Measurements from ENCODE around the gene ZNF618. TPM values are rescaled to one million over a fixed set of nuclear protein-coding genes. Genes with fewer than 3 reads are reported as not detected.

ZNF618 gene
- total and polyA plus RNA-seq, 2 experiments from 2014 or later = 12.1 to 22.1 TPM

DNA sequence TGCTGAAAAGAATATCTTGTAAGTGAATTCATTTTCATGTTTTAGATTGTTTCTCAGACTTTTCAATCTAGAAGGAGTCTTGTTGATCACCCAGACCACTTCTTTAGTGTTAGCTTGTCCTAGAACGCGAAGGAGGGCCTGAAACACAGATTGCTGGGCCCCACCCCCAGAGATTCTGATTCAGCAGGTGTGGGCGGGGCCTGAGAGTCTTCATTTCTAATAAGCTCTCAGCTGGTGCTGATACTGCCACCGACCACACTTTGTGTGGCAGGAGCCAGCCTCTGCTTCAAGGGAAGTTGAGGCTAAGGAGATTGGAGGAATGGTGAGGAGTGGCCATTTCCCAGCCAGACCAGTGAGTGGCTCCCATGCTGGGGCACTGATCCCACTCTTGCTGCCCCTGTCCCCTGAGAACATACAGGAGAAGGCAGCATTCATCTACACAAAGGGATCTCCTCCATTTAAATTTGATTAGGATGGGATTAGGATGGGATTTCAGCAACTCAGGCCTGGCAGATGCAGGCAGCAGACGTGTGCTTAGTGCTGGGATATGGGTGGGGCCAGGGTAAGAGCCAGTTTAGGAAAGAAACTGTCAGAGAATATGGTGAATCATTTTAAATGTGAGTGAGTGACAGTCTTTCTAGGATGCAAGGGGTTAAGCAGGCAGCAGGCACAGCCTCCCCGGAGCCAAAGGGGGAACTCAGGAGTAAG is 35.9 kb downstream of the ZNF618 start:
- H3K9me2 ChIP-seq (ENCODE audit: insufficient read depth) = no peaks in the 10 kb centered on the region
- H3K79me2 ChIP-seq (replicated peaks; ENCODE audit: insufficient read depth) = peaks cover 58% of the 10 kb centered on the region
- no peak overlapping the region for H3K4me2 ChIP-seq
- no peak overlapping the region for H3K4me3 ChIP-seq
- Mint-ChIP-seq H3K27ac (no peak overlapping the region), H3K9me3 (no peaks in the 10 kb centered on the region; the same call in 2 of the 3 replicates), H3K36me3 (ENCODE audit: low read depth) (no peaks in the 10 kb centered on the region), H3K4me3 (no peak overlapping the region), H3K27me3 (ENCODE audit: insufficient read depth, low read depth, poor library complexity) (peaks cover 2% of the 10 kb centered on the region), H3K4me1 (peaks cover 32% of the 10 kb centered on the region)
- DNase-seq (ENCODE audit: low spot score) (no peak), ATAC-seq (peak; percentile 44)
- no peak overlapping the region for H3K27ac ChIP-seq (ENCODE audit: low read depth)
- TF ChIP-seq, protein P1, sequence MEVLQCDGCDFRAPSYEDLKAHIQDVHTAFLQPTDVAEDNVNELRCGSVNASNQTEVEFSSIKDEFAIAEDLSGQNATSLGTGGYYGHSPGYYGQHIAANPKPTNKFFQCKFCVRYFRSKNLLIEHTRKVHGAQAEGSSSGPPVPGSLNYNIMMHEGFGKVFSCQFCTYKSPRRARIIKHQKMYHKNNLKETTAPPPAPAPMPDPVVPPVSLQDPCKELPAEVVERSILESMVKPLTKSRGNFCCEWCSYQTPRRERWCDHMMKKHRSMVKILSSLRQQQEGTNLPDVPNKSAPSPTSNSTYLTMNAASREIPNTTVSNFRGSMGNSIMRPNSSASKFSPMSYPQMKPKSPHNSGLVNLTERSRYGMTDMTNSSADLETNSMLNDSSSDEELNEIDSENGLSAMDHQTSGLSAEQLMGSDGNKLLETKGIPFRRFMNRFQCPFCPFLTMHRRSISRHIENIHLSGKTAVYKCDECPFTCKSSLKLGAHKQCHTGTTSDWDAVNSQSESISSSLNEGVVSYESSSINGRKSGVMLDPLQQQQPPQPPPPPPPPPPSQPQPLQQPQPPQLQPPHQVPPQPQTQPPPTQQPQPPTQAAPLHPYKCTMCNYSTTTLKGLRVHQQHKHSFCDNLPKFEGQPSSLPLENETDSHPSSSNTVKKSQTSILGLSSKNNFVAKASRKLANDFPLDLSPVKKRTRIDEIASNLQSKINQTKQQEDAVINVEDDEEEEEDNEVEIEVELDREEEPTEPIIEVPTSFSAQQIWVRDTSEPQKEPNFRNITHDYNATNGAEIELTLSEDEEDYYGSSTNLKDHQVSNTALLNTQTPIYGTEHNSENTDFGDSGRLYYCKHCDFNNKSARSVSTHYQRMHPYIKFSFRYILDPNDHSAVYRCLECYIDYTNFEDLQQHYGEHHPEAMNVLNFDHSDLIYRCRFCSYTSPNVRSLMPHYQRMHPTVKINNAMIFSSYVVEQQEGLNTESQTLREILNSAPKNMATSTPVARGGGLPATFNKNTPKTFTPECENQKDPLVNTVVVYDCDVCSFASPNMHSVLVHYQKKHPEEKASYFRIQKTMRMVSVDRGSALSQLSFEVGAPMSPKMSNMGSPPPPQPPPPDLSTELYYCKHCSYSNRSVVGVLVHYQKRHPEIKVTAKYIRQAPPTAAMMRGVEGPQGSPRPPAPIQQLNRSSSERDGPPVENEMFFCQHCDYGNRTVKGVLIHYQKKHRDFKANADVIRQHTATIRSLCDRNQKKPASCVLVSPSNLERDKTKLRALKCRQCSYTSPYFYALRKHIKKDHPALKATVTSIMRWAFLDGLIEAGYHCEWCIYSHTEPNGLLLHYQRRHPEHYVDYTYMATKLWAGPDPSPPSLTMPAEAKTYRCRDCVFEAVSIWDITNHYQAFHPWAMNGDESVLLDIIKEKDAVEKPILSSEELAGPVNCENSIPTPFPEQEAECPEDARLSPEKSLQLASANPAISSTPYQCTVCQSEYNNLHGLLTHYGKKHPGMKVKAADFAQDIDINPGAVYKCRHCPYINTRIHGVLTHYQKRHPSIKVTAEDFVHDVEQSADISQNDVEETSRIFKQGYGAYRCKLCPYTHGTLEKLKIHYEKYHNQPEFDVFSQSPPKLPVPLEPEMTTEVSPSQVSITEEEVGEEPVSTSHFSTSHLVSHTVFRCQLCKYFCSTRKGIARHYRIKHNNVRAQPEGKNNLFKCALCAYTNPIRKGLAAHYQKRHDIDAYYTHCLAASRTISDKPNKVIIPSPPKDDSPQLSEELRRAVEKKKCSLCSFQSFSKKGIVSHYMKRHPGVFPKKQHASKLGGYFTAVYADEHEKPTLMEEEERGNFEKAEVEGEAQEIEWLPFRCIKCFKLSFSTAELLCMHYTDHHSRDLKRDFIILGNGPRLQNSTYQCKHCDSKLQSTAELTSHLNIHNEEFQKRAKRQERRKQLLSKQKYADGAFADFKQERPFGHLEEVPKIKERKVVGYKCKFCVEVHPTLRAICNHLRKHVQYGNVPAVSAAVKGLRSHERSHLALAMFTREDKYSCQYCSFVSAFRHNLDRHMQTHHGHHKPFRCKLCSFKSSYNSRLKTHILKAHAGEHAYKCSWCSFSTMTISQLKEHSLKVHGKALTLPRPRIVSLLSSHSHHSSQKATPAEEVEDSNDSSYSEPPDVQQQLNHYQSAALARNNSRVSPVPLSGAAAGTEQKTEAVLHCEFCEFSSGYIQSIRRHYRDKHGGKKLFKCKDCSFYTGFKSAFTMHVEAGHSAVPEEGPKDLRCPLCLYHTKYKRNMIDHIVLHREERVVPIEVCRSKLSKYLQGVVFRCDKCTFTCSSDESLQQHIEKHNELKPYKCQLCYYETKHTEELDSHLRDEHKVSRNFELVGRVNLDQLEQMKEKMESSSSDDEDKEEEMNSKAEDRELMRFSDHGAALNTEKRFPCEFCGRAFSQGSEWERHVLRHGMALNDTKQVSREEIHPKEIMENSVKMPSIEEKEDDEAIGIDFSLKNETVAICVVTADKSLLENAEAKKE (CRISPR knock-in tag; IDR thresholded peaks at IDR 0.05) = 0 out of 2 replicates have a peak, but pooled peaks have one; percentile 4
- no peak for TF ChIP-seq STAT1 (IDR thresholded peaks at IDR 0.05; ENCODE audit: unreplicated experiment)
- peaks cover 21% of the 10 kb centered on the region; the same call in 1 of the 2 replicates for H4K20me1 ChIP-seq (replicated peaks; ENCODE audit: insufficient read depth)
- H3K36me3 ChIP-seq (ENCODE audit: insufficient read depth) = no peaks in the 10 kb centered on the region
- H3K27me3 ChIP-seq (ENCODE audit: insufficient read depth) = no peaks in the 10 kb centered on the region
- H2AFZ ChIP-seq = no peak overlapping the region
- no peaks in the 10 kb centered on the region for H3F3A ChIP-seq (replicated peaks; ENCODE audit: low read depth)
- H3K4me1 ChIP-seq (ENCODE audit: insufficient read depth) = peaks cover 9% of the 10 kb centered on the region; the same call in 1 of the 2 replicates

DNA sequence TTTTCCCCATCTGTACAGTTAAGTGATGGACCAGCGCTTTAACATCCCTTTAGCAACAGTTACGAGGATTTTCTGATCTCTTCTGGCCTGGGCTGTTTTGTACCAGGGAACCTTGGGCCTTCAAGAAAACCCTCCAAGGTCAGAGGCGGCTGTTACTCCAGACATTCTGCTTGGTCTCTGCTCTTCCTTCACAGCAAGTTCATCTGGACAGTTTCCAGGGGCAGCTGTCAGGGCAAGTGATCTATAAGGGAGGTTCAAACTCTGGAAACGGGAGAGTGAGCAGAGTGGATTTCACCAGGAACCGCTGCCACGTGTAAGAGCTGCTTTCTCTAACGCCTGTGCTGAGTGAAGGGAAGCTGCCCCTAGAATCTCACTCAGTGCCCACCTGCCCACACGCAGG is 36.7 kb downstream of the ZNF618 start:
- Histone ChIP-seq H3K79me2 (replicated peaks; ENCODE audit: insufficient read depth) (peaks cover 56% of the 10 kb centered on the region), H3K27me3 (ENCODE audit: insufficient read depth) (no peaks in the 10 kb centered on the region), H2AFZ (no peak overlapping the region), H3K27ac (ENCODE audit: low read depth) (no peak overlapping the region), H3K36me3 (ENCODE audit: insufficient read depth) (no peaks in the 10 kb centered on the region), H3K4me1 (ENCODE audit: insufficient read depth) (peaks cover 9% of the 10 kb centered on the region; the same call in 1 of the 2 replicates), H3K4me3 (no peak overlapping the region), H3K4me2 (no peak overlapping the region), H4K20me1 (replicated peaks; ENCODE audit: insufficient read depth) (peaks cover 21% of the 10 kb centered on the region; the same call in 1 of the 2 replicates), H3F3A (replicated peaks; ENCODE audit: low read depth) (no peaks in the 10 kb centered on the region), H3K9me2 (ENCODE audit: insufficient read depth) (no peaks in the 10 kb centered on the region)
- ATAC-seq (no peak), DNase-seq (ENCODE audit: low spot score) (no peak)
- no peaks in the 10 kb centered on the region; the same call in 2 of the 3 replicates for H3K9me3 Mint-ChIP-seq
- peaks cover 25% of the 10 kb centered on the region for H3K4me1 Mint-ChIP-seq
- H3K36me3 Mint-ChIP-seq (ENCODE audit: low read depth) = no peaks in the 10 kb centered on the region
- no peak overlapping the region for H3K27ac Mint-ChIP-seq
- peaks cover 2% of the 10 kb centered on the region for H3K27me3 Mint-ChIP-seq (ENCODE audit: insufficient read depth, low read depth, poor library complexity)
- no peak overlapping the region for H3K4me3 Mint-ChIP-seq
- TF ChIP-seq ZNF114 (CRISPR knock-in tag; IDR thresholded peaks at IDR 0.05) = no peak
- TF ChIP-seq JUNB (IDR thresholded peaks at IDR 0.05; ENCODE audit: unreplicated experiment) = no peak
- TF ChIP-seq, protein P2, sequence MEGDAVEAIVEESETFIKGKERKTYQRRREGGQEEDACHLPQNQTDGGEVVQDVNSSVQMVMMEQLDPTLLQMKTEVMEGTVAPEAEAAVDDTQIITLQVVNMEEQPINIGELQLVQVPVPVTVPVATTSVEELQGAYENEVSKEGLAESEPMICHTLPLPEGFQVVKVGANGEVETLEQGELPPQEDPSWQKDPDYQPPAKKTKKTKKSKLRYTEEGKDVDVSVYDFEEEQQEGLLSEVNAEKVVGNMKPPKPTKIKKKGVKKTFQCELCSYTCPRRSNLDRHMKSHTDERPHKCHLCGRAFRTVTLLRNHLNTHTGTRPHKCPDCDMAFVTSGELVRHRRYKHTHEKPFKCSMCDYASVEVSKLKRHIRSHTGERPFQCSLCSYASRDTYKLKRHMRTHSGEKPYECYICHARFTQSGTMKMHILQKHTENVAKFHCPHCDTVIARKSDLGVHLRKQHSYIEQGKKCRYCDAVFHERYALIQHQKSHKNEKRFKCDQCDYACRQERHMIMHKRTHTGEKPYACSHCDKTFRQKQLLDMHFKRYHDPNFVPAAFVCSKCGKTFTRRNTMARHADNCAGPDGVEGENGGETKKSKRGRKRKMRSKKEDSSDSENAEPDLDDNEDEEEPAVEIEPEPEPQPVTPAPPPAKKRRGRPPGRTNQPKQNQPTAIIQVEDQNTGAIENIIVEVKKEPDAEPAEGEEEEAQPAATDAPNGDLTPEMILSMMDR (conservative IDR thresholded peaks at IDR 0.05; ENCODE audit: low read depth in 2 of 2) = no peak
- TF ChIP-seq STAT1 (IDR thresholded peaks at IDR 0.05; ENCODE audit: unreplicated experiment) = no peak
- TF ChIP-seq, protein P3, sequence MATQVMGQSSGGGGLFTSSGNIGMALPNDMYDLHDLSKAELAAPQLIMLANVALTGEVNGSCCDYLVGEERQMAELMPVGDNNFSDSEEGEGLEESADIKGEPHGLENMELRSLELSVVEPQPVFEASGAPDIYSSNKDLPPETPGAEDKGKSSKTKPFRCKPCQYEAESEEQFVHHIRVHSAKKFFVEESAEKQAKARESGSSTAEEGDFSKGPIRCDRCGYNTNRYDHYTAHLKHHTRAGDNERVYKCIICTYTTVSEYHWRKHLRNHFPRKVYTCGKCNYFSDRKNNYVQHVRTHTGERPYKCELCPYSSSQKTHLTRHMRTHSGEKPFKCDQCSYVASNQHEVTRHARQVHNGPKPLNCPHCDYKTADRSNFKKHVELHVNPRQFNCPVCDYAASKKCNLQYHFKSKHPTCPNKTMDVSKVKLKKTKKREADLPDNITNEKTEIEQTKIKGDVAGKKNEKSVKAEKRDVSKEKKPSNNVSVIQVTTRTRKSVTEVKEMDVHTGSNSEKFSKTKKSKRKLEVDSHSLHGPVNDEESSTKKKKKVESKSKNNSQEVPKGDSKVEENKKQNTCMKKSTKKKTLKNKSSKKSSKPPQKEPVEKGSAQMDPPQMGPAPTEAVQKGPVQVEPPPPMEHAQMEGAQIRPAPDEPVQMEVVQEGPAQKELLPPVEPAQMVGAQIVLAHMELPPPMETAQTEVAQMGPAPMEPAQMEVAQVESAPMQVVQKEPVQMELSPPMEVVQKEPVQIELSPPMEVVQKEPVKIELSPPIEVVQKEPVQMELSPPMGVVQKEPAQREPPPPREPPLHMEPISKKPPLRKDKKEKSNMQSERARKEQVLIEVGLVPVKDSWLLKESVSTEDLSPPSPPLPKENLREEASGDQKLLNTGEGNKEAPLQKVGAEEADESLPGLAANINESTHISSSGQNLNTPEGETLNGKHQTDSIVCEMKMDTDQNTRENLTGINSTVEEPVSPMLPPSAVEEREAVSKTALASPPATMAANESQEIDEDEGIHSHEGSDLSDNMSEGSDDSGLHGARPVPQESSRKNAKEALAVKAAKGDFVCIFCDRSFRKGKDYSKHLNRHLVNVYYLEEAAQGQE (IDR thresholded peaks at IDR 0.05; ENCODE audit: unreplicated experiment) = no peak
- no peak for TF ChIP-seq POLR2AphosphoS5 (IDR thresholded peaks at IDR 0.05; ENCODE audit: low read depth)
- TF ChIP-seq NANOG (IDR thresholded peaks at IDR 0.05; ENCODE audit: borderline replicate concordance) = no peak
- no peak for TF ChIP-seq EZH2 (IDR thresholded peaks at IDR 0.05; ENCODE audit: low read depth, unreplicated experiment)
